HepG2 (cell line): ENCODE data around the gene CALD1. TPM values are rescaled to one million over a fixed set of nuclear protein-coding genes. Genes with fewer than 3 reads are reported as not detected.

ENCODE experiments used
- ARNT2 ChIP-seq: sonication (generic); formaldehyde crosslinking; IDR thresholded peaks from 2 replicates; pipeline ENCODE4 v1.8.0; 2022; ENCODE audit warnings: mild to moderate bottlenecking, low read depth, missing genetic modification reagents, moderate library complexity
- CHD2 ChIP-seq: IDR thresholded peaks from 2 replicates; pipeline ENCODE4 v1.6.1; 2011; ENCODE audit warnings: low read depth, low read length, improper control_type of control experiment
- DMAP1 ChIP-seq: IDR thresholded peaks from 2 replicates; pipeline ENCODE4 v1.6.1; 2016
- DRAP1 ChIP-seq: IDR thresholded peaks from 2 replicates; pipeline ENCODE4 v1.6.1; 2016; ENCODE audit warnings: missing genetic modification reagents, missing compliant biosample characterization
- EED ChIP-seq: sonication (generic); formaldehyde crosslinking; IDR thresholded peaks from 2 replicates; pipeline ENCODE4 v1.5.0; 2020; ENCODE audit warnings: mild to moderate bottlenecking, missing genetic modification reagents
- FOXP1 ChIP-seq, 2 experiments: fragments of 450-650 bp in 1 of 2; IDR thresholded peaks; 2 replicates each; pipeline ENCODE4 v1.6.1; 2017 to 2018; ENCODE audit warnings: antibody characterized with exemption in 1 of 2
- GFI1 ChIP-seq: sonication (generic); formaldehyde crosslinking; IDR thresholded peaks from 2 replicates; pipeline ENCODE4 v1.5.0; 2020; ENCODE audit warnings: missing genetic modification reagents, mild to moderate bottlenecking, borderline replicate concordance
- HNRNPK ChIP-seq: fragments of 200-400 bp; formaldehyde crosslinking; IDR thresholded peaks from 2 replicates; pipeline ENCODE4 v1.6.1; 2018; ENCODE audit warnings: low read length, low read depth, moderate library complexity, mild to moderate bottlenecking; ENCODE audit not compliant: poor library complexity, severe bottlenecking
- ISL2 ChIP-seq: sonication (generic); formaldehyde crosslinking; IDR thresholded peaks from 2 replicates; pipeline ENCODE4 v1.5.0; 2020; ENCODE audit warnings: missing genetic modification reagents
- MATR3 ChIP-seq: sonication (generic); formaldehyde crosslinking; IDR thresholded peaks from 2 replicates; pipeline ENCODE4 v1.4.0; 2020; ENCODE audit warnings: missing genetic modification reagents
- NR2F1 ChIP-seq, 2 experiments: fragments of 450-650 bp in 1 of 2; formaldehyde crosslinking in 1 of 2; IDR thresholded peaks; 2 replicates each; pipeline versions ENCODE4 v1.5.0 to v1.6.1; 2016 to 2020; ENCODE audit warnings: mild to moderate bottlenecking in 1 of 2, missing compliant biosample characterization in 1 of 2, missing genetic modification reagents in 1 of 2, moderate library complexity in 1 of 2
- PAF1 ChIP-seq: IDR thresholded peaks from 2 replicates; pipeline ENCODE4 v1.6.1; 2016; ENCODE audit warnings: missing genetic modification reagents, missing compliant biosample characterization
- PRPF4 ChIP-seq: fragments of 200-400 bp; formaldehyde crosslinking; IDR thresholded peaks from 2 replicates; pipeline ENCODE4 v1.6.1; 2016; ENCODE audit warnings: low read length, low read depth; ENCODE audit not compliant: poor library complexity, severe bottlenecking
- SALL2 ChIP-seq: sonication (generic); formaldehyde crosslinking; IDR thresholded peaks from 2 replicates; pipeline ENCODE4 v1.8.1; 2023; ENCODE audit warnings: mild to moderate bottlenecking, missing genetic modification reagents, inconsistent platforms
- SKI ChIP-seq: fragments of 450-650 bp; IDR thresholded peaks from one replicate; pipeline ENCODE4 v1.6.1; 2018; ENCODE audit warnings: mild to moderate bottlenecking; ENCODE audit not compliant: partially characterized antibody
- SMARCC2 ChIP-seq: fragments of 450-650 bp; IDR thresholded peaks from 2 replicates; pipeline ENCODE4 v1.6.1; 2017; ENCODE audit warnings: antibody characterized with exemption, mild to moderate bottlenecking
- SOX6 ChIP-seq, 2 experiments: fragments of 450-650 bp in 1 of 2; sonication (generic) in 1 of 2; formaldehyde crosslinking in 1 of 2; IDR thresholded peaks; 2 replicates each; pipeline versions ENCODE4 v1.4.0 to v1.6.1; 2017 to 2020; ENCODE audit warnings: antibody characterized with exemption in 1 of 2, mild to moderate bottlenecking in 1 of 2, missing genetic modification reagents in 1 of 2
- SP140L ChIP-seq: sonication (generic); formaldehyde crosslinking; IDR thresholded peaks from 2 replicates; pipeline ENCODE4 v1.4.0; 2020; ENCODE audit warnings: missing genetic modification reagents, borderline replicate concordance
- SPEN ChIP-seq: sonication (generic); formaldehyde crosslinking; IDR thresholded peaks from 2 replicates; pipeline ENCODE4 v1.5.1; 2020; ENCODE audit warnings: low read depth, mild to moderate bottlenecking, missing genetic modification reagents
- SRF ChIP-seq: IDR thresholded peaks from 2 replicates; pipeline ENCODE4 v1.6.1; 2011; ENCODE audit warnings: mild to moderate bottlenecking, low read depth, low read length, moderate library complexity
- TBP ChIP-seq: sonication (generic); formaldehyde crosslinking; IDR thresholded peaks from 2 replicates; pipeline ENCODE4 v1.5.0; 2020; ENCODE audit warnings: missing genetic modification reagents
- TRAFD1 ChIP-seq: sonication (generic); formaldehyde crosslinking; IDR thresholded peaks from 2 replicates; pipeline ENCODE4 v1.5.1; 2020; ENCODE audit warnings: missing genetic modification reagents, mild to moderate bottlenecking, borderline replicate concordance
- ZFYVE20 ChIP-seq: sonication (generic); formaldehyde crosslinking; IDR thresholded peaks from 2 replicates; pipeline ENCODE4 v1.8.0; 2023; ENCODE audit warnings: low read depth, mild to moderate bottlenecking, moderate library complexity, missing genetic modification reagents, borderline replicate concordance
- ZNF224 ChIP-seq: sonication (generic); formaldehyde crosslinking; IDR thresholded peaks from 2 replicates; pipeline ENCODE4 v1.5.0; 2020; ENCODE audit warnings: mild to moderate bottlenecking, missing genetic modification reagents
- ZNF496 ChIP-seq: sonication (generic); formaldehyde crosslinking; IDR thresholded peaks from 2 replicates; pipeline ENCODE4 v1.8.1; 2023; ENCODE audit warnings: mild to moderate bottlenecking, moderate library complexity, missing genetic modification reagents; ENCODE audit not compliant: insufficient replicate concordance
- ZNF552 ChIP-seq: sonication (generic); formaldehyde crosslinking; IDR thresholded peaks from 2 replicates; pipeline ENCODE4 v1.9.0; 2022; ENCODE audit warnings: missing genetic modification reagents, mild to moderate bottlenecking, borderline replicate concordance
- ZNF569 ChIP-seq: sonication (generic); formaldehyde crosslinking; IDR thresholded peaks from 2 replicates; pipeline ENCODE4 v1.5.0; 2020; ENCODE audit warnings: mild to moderate bottlenecking, missing genetic modification reagents, moderate library complexity, borderline replicate concordance
- ZNF7 ChIP-seq: IDR thresholded peaks from 2 replicates; pipeline ENCODE4 v1.6.1; 2016; ENCODE audit warnings: missing biosample characterization, missing genetic modification reagents
- ZNF766 ChIP-seq: sonication (generic); formaldehyde crosslinking; IDR thresholded peaks from 2 replicates; pipeline ENCODE4 v1.5.0; 2020; ENCODE audit warnings: missing genetic modification reagents, borderline replicate concordance
- ZSCAN25 ChIP-seq: sonication (generic); formaldehyde crosslinking; IDR thresholded peaks from 2 replicates; pipeline ENCODE4 v1.8.0; 2022; ENCODE audit warnings: mild to moderate bottlenecking, missing genetic modification reagents
- ZZZ3 ChIP-seq: sonication (generic); formaldehyde crosslinking; IDR thresholded peaks from 2 replicates; pipeline ENCODE4 v1.4.0; 2020; ENCODE audit warnings: missing genetic modification reagents, mild to moderate bottlenecking, borderline replicate concordance
- polyA plus RNA-seq, 8 experiments: library from polyadenylated mRNA; depleted of rRNA in 3 of 8; stranded (reverse) in 7 of 8; unstranded in 1 of 8; fragments of >200 nt; fragmentation: Illumina TruSeq in 4 of 8; extraction: Trizol in 4 of 8; gene quantifications; 2 replicates each; pipeline versions ENCODE4 v1.2.1 to v1.2.3, GENCODE V29; 2011 to 2016; ENCODE audit warnings: low read depth in 4 of 8, missing spikeins in 1 of 8, mixed read lengths in 1 of 8; ENCODE audit not compliant: insufficient read depth in 1 of 8
- total RNA-seq, 5 experiments: library from RNA; depleted of rRNA; stranded (reverse); fragments of >200 nt; fragmentation: Illumina TruSeq; extraction: Trizol; gene quantifications; 2 replicates each; pipeline ENCODE4 v1.2.3, GENCODE V29; 2016; ENCODE audit warnings: low read depth in 1 of 5

Gene CALD1
- total and polyA plus RNA-seq, 2 of the 13 experiments (the other 11 are each of a cell fraction or from before 2014, with no cell fraction given): 53.0 to 112 TPM

GRCh38 chr7:134891262-134891695 is 111.8 kb downstream of the CALD1 start (continued):
- TF ChIP-seq DMAP1 (CRISPR knock-in tag) (peak; percentile 69; the same call in 1 of the 2 replicates), ZNF569 (CRISPR knock-in tag) (no peak), ZNF7 (CRISPR knock-in tag) (no peak), SPEN (CRISPR knock-in tag) (no peak; the same call in 1 of the 2 replicates), ZNF552 (CRISPR knock-in tag) (no peak), EED (CRISPR knock-in tag) (peak; percentile 66; the same call in 1 of the 2 replicates), ISL2 (CRISPR knock-in tag) (peak; percentile 64; the same call in 1 of the 2 replicates), SP140L (CRISPR knock-in tag) (no peak), ZSCAN25 (no peak), HNRNPK (no peak), MATR3 (CRISPR knock-in tag) (no peak), SMARCC2 (no peak), ZNF224 (CRISPR knock-in tag) (no peak), PAF1 (CRISPR knock-in tag) (no peak), CHD2 (no peak), ZFYVE20 (CRISPR knock-in tag) (no peak), SOX6 (IDR thresholded peaks at IDR 0.05) (no peak), SOX6 (CRISPR knock-in tag; IDR thresholded peaks at IDR 0.05) (no peak; the same call in 1 of the 2 replicates), SALL2 (CRISPR knock-in tag) (no peak), TRAFD1 (CRISPR knock-in tag) (no peak), ARNT2 (no peak), SRF (no peak), TBP (CRISPR knock-in tag) (no peak), DRAP1 (CRISPR knock-in tag) (peak; percentile 74), ZNF496 (CRISPR knock-in tag) (no peak), ZZZ3 (no peak; the same call in 1 of the 2 replicates), FOXP1 (IDR thresholded peaks at IDR 0.05) (no peak), FOXP1 (CRISPR knock-in tag; IDR thresholded peaks at IDR 0.05) (peak; percentile 54; the same call in 1 of the 2 replicates), SKI (no peak), ZNF766 (CRISPR knock-in tag) (no peak), GFI1 (CRISPR knock-in tag) (no peak; the same call in 1 of the 2 replicates), NR2F1 (CRISPR knock-in tag; IDR thresholded peaks at IDR 0.05) (no peak), PRPF4 (no peak)
